Fibroblast of villous mesenchyme (primary cell): Measurements from ENCODE around the gene TASOR. TPM values are rescaled to one million over a fixed set of nuclear protein-coding genes. Genes with fewer than 3 reads are reported as not detected.

Experiments
- DNase-seq: peaks from one replicate; pipeline ENCODE4 v3.0.0-alpha.2; 2010; ENCODE audit warnings: low read depth
- H3K4me3 ChIP-seq: 2 replicates; pipeline ENCODE4 v1.5.1; 2011; ENCODE audit warnings: low read depth, mild to moderate bottlenecking, low read length
- total RNA-seq: library from RNA; depleted of rRNA; stranded (reverse); fragments of >200 nt; gene quantifications from 2 replicates; pipeline ENCODE4 v1.2.3, GENCODE V29; 2012
- TF ChIP-seq, protein P1 (sequence below): IDR thresholded peaks from 2 replicates; pipeline ENCODE4 v1.5.1; 2012; ENCODE audit warnings: low read depth, mild to moderate bottlenecking, low read length; ENCODE audit not compliant: insufficient read depth

TASOR gene
- total RNA-seq, 1 donor, result 94.1 TPM

DNA sequence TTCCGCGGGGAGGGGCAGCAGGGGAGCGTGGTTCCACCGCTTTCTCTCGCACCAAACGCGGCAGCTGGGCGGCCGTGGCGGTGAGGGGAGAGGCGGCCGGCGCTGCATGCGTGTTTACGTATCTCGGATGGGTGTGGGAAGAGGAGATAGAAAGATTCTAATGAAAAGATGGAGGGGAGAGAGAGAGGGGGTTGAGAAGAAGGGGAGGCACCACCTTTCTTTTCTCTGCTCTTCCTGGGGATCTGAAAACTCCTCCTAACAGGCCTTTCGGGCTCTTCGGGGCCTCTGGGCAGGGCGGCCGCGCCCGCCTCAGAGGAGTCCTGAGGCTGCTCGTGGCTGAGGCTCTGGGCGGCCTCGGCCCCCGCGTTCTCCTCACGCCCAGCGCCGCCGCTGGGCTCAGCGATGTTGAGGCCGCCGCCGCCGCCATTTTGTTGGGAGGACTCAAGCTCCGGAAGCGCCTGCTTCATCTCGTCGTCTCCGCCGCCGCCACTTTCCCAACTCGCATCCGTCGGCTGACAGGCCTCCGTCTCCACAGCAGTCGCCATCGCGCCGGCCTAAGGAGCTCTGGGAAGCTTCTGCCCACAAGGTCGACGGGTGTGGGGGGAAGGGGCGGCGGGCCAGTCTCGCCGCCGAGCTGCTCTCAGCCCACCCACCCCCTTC is 473 bp downstream of the TASOR start:
- peak; percentile 78 for DNase-seq
- peak overlapping the region; percentile 86 for H3K4me3 ChIP-seq
- TF ChIP-seq, protein P1, sequence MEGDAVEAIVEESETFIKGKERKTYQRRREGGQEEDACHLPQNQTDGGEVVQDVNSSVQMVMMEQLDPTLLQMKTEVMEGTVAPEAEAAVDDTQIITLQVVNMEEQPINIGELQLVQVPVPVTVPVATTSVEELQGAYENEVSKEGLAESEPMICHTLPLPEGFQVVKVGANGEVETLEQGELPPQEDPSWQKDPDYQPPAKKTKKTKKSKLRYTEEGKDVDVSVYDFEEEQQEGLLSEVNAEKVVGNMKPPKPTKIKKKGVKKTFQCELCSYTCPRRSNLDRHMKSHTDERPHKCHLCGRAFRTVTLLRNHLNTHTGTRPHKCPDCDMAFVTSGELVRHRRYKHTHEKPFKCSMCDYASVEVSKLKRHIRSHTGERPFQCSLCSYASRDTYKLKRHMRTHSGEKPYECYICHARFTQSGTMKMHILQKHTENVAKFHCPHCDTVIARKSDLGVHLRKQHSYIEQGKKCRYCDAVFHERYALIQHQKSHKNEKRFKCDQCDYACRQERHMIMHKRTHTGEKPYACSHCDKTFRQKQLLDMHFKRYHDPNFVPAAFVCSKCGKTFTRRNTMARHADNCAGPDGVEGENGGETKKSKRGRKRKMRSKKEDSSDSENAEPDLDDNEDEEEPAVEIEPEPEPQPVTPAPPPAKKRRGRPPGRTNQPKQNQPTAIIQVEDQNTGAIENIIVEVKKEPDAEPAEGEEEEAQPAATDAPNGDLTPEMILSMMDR, result no peak

DNA sequence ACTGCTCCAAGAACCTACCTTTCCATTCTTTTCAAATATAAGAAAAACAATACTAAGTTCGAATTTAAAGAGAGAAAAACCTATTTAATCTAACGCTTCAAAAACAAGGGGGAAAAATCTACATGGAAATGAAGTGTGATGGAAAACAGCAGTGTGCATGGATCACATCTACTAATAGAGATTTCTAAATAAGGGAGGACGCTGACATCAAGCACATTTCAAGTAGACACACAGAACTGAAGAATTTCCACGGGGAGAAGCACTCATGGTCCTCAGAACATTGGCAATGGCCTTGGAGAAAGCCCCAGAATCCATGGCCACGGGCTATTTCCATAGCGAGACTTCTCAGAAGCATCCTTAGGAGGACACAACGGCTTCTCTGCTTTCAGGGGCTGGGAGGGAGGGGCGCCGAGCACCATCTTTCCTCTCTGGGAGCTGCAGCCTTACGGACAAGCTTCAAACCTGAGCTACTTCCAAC is 1.0 kb downstream of the TASOR start:
- no peak for DNase-seq
- TF ChIP-seq, protein P1, result no peak
- peak overlapping the region; percentile 86 for H3K4me3 ChIP-seq

DNA sequence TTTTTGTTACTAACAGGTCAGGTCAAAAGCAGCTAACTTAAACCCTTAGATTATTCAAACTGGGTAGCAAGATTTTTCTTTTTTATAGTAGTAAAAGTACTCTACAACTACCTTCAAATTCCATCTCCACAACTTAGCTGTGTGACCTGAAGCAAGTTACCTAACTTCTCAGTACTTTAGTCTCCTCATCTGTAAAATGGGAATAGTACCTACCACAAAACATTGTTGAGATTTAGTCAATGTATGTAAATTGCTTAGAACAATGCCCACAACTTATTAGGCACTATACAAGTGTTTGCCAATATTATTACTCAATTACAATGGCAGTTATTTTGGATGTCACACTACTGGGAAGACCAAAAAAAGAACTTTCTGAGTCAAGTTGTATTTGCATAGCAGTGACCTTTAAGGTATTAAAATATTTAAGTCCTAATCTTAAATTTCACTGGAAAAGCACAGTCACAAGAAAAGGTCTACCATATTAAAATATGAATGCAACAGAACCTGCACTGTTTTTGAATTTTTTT is 2.9 kb downstream of the TASOR start:
- no peak overlapping the region for H3K4me3 ChIP-seq
- DNase-seq, result no peak
- TF ChIP-seq, protein P1, result no peak

DNA sequence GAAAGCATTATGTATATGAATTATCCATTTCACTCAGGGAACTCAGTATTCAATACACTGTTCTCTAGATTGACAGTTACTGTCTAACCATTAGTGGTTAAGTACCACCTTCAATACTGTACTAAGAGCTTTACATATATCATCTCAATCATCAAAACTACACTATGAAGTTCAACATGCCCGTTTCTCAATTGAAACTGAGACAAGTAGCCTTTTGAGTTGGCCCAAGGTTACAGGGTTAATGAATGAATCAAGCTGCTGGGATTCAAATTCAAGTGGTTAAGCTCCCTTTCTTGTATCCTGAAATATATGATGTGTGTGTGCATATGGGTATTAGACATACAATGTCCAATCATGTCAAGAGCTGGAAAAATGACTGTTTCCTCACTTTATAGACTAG is 5.8 kb downstream of the TASOR start:
- H3K4me3 ChIP-seq, result no peak overlapping the region
- DNase-seq, result no peak
- TF ChIP-seq, protein P1, result no peak

DNA sequence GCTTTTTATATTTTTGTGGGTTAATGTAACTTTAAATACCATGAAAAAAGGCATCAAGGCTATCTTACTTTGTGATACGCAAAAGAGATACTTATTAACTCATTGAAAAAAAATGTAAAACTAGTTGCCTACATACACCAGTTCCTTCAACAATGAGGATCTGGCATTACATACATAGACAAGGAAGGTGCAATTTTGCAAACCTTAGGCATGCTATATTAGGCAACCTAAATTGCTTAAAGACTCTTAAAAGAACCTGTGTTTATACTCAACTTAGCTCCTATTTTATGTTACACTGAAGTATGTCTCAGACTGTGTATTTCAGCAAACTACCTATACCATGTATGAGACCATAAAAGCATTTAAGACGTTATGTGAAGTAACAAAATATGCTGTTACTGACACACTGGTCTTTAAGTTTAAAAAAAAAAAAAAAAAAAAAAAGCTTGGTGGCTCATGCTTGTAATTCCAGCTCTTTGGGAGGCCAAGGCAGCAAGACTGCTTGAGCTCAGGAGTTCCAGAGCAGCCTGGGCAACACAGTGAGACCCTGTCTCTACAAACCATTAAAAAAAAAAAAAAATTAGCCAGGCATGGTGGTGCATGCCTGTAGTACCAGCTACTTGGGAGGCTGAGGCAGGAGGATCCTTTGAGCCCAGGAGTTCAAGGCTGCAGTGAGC is 9.1 kb downstream of the TASOR start:
- TF ChIP-seq, protein P1, result no peak
- peak; percentile 28 for DNase-seq
- no peak overlapping the region for H3K4me3 ChIP-seq

DNA sequence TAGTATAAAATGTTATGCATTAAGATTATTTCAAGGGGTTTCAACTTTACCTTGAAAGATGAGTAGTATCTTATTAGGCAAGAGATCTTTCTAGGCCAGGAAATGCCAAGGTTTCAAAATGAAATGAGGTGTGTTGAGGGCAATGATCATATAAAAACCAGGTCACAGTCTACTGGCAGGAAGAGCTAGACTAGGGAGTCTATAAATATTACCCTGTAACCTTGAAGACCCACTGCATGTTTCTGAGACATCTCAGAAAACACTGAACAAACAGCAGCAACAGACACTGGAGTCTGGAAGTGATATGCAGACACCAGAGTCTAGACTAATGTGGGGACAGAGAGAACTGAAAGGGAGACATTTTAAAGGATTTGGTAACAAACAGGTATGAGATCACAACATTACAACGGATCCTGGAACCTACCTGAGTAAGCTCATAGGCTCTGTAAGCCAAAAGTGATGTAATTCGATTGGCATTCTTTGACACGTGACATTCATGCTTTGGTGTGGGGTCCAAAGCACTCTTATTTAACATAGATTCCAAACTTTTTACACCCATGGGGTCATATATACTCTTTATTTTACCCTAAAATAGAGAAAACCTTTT is 15.0 kb downstream of the TASOR start:
- H3K4me3 ChIP-seq, result no peak overlapping the region
- no peak for DNase-seq
- TF ChIP-seq, protein P1, result no peak
